Measurements from ENCODE around the gene TBL1X. TPM values are rescaled to one million over a fixed set of nuclear protein-coding genes. Genes with fewer than 3 reads are reported as not detected.

TBL1X gene
- total and polyA plus RNA-seq, 2 of the 8 experiments (the other 6 are each of a cell fraction or from before 2014, with no cell fraction given): 13.3 to 25.6 TPM

- Histone ChIP-seq H3K27me3 (replicated peaks in 1 of 4; ENCODE audit: control insufficient read depth in 3 of 4, extremely low read depth in 1 of 4, insufficient read depth in 3 of 4, low read length in 3 of 4) (no peaks in the 10 kb centered on the region), H4K5ac (ENCODE audit: insufficient read length, low read depth, low read length) (no peak overlapping the region), H3K79me1 (ENCODE audit: low read depth, low read length) (no peaks in the 10 kb centered on the region), H2BK120ac (replicated peaks; ENCODE audit: low read depth, low read length) (no peak overlapping the region), H3K36me3 (ENCODE audit: control insufficient read depth in 2 of 4, insufficient read depth in 4 of 4, low read length in 3 of 4) (peaks cover 0 to 3% (median 0%) of the 10 kb centered on the region in 4 experiments; a peak in 3 of 8 replicates), H3K23ac (ENCODE audit: insufficient read length) (no peak overlapping the region), H3K4me3 (ENCODE audit: extremely low read depth in 1 of 4, insufficient read depth in 2 of 4, low read depth in 3 of 4, low read length in 4 of 4) (no peak overlapping the region), H3K79me2 (ENCODE audit: control insufficient read depth in 1 of 2, insufficient read depth in 2 of 2, low read length in 2 of 2) (no peaks in the 10 kb centered on the region), H3K4ac (replicated peaks; ENCODE audit: insufficient read length, low read depth, low read length) (no peak overlapping the region), H3K27ac (ENCODE audit: low read depth, low read length) (no peak overlapping the region), H2AFZ (ENCODE audit: low read length) (no peak overlapping the region), H3K18ac (ENCODE audit: extremely low read depth, low read length) (no peak overlapping the region), H3K4me1 (replicated peaks in 1 of 4; ENCODE audit: control insufficient read depth in 3 of 4, insufficient read depth in 4 of 4, low read length in 3 of 4) (no peaks in the 10 kb centered on the region), H3K23me2 (ENCODE audit: low read depth, low read length) (no peaks in the 10 kb centered on the region), H3K56ac (replicated peaks; ENCODE audit: insufficient read length, low read depth, low read length) (no peak overlapping the region), H2AK5ac (ENCODE audit: low read depth, low read length) (no peak overlapping the region), H2BK12ac (ENCODE audit: low read depth, low read length) (no peak overlapping the region), H4K91ac (replicated peaks; ENCODE audit: insufficient read length, low read length) (no peak overlapping the region), H3K9me3 (ENCODE audit: insufficient read depth in 2 of 2, low read depth in 1 of 2, low read length in 1 of 2) (0 out of 4 replicates have a peak, but pooled peaks cover 0 to 2% of the 10 kb centered on the region in 2 experiments), H4K20me1 (replicated peaks in 1 of 2; ENCODE audit: control insufficient read depth in 1 of 2, insufficient read depth in 2 of 2, low read length in 2 of 2) (no peaks in the 10 kb centered on the region), H2BK15ac (ENCODE audit: low read length) (no peak overlapping the region), H2BK5ac (ENCODE audit: low read depth, low read length) (no peak overlapping the region), H3K4me2 (ENCODE audit: insufficient read depth in 1 of 2, low read depth in 2 of 2, low read length in 2 of 2) (no peak overlapping the region), H4K8ac (ENCODE audit: extremely low read depth, insufficient read depth, low read length) (no peak overlapping the region), H3K14ac (ENCODE audit: insufficient read length) (no peak overlapping the region), H3K9ac (replicated peaks in 1 of 4; ENCODE audit: extremely low read depth in 1 of 4, low read depth in 3 of 4, low read length in 3 of 4) (no peak overlapping the region), H2BK20ac (ENCODE audit: low read length) (no peak overlapping the region)
- FAIRE-seq (no peak), DNase-seq (ENCODE audit: low read depth in 1 of 2, low spot score in 2 of 2) (no peak)
- POLR2A ChIA-PET (ENCODE audit: partially characterized antibody): no interaction called here
- CTCF ChIA-PET (ENCODE audit: partially characterized antibody): no interaction called here
- 82% methylated on average over 5 of the region's 6 CpGs; no CpG with 5 or more reads in 1 of the 2 experiments for WGBS, 2 experiments (ENCODE audit: extremely low coverage in 1 of 2, insufficient coverage in 1 of 2, insufficient read length in 1 of 2, insufficient replicate concordance in 2 of 2, low coverage in 1 of 2, low lambda C conversion rate in 2 of 2, missing lambda C conversion rate in 1 of 2)
- no peak for TF ChIP-seq CEBPB (IDR thresholded peaks at IDR 0.05; ENCODE audit: low read depth, low read length)
- TF ChIP-seq CBX5 (IDR thresholded peaks at IDR 0.05; ENCODE audit: low read depth, low read length): no peak
- TF ChIP-seq KDM5A (IDR thresholded peaks at IDR 0.05; ENCODE audit: low read length): no peak
- no peak for TF ChIP-seq TBP (IDR thresholded peaks at IDR 0.05; ENCODE audit: low read depth, low read length)
- no peak for TF ChIP-seq TAF1 (IDR thresholded peaks at IDR 0.05; ENCODE audit: low read depth, low read length)
- no peak for TF ChIP-seq POLR2A (IDR thresholded peaks at IDR 0.05; ENCODE audit: control extremely low read depth in 1 of 2, low read depth in 2 of 2, low read length in 2 of 2)
- no peak for TF ChIP-seq ASH2L (IDR thresholded peaks at IDR 0.05; ENCODE audit: low read length)
- no peak for TF ChIP-seq KDM1A (IDR thresholded peaks at IDR 0.05; ENCODE audit: borderline replicate concordance, low read length)
- TF ChIP-seq EGR1 (IDR thresholded peaks at IDR 0.05; ENCODE audit: borderline replicate concordance, low read depth, low read length): no peak
- no peak for TF ChIP-seq CHD1 (IDR thresholded peaks at IDR 0.05; ENCODE audit: low read depth, low read length)
- no peak for TF ChIP-seq CHD2 (IDR thresholded peaks at IDR 0.05; ENCODE audit: low read length)
- TF ChIP-seq, protein P1, sequence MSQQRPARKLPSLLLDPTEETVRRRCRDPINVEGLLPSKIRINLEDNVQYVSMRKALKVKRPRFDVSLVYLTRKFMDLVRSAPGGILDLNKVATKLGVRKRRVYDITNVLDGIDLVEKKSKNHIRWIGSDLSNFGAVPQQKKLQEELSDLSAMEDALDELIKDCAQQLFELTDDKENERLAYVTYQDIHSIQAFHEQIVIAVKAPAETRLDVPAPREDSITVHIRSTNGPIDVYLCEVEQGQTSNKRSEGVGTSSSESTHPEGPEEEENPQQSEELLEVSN (IDR thresholded peaks at IDR 0.05): no peak
- TF ChIP-seq SIRT6 (IDR thresholded peaks at IDR 0.05; ENCODE audit: low read length): no peak
- TF ChIP-seq JUND (IDR thresholded peaks at IDR 0.05; ENCODE audit: low read length): no peak
- TF ChIP-seq, protein P2, sequence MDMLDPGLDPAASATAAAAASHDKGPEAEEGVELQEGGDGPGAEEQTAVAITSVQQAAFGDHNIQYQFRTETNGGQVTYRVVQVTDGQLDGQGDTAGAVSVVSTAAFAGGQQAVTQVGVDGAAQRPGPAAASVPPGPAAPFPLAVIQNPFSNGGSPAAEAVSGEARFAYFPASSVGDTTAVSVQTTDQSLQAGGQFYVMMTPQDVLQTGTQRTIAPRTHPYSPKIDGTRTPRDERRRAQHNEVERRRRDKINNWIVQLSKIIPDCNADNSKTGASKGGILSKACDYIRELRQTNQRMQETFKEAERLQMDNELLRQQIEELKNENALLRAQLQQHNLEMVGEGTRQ (IDR thresholded peaks at IDR 0.05; ENCODE audit: low read length): no peak
- TF ChIP-seq YY1 (IDR thresholded peaks at IDR 0.05; ENCODE audit: low read depth, low read length): no peak
Measured at GRCh38 chrX:9664224-9664623, 199.4 kb downstream of the TBL1X start.

All from H1 (cell line).